ENCODE data around the gene NUDT3.
A peak's percentile ranks its signal among the peaks of the same experiment; 100 is the strongest.
"Not testable (repeated sequence)": the region's sequence is repeated elsewhere in the genome, so short reads cannot be mapped to it uniquely, and the experiment has no call there.

Gene NUDT3

DNA sequence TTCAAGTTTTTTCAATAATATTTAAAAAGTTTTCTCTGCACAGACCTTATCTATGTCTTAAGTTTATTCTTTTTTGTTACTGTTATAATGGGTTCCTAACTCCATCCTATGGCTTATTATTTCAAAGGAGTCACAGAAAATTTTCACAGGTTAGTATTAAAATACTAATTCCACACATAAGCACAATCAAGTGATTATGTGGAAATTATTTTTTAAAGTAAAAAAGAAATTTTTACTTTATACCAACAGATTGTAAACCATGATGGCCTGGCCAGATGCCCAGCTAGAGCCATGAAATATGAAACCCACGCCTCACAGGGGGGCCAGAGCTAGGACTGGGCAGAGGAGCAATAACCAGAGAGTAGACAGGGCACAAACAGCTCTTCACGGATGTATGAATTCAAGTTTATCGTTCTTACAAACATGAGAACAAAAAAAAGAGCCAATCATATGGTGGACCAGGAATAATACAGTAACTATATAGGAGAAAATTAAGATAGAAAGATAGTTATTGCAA is 34.0 kb downstream of the NUDT3 start:
- Histone ChIP-seq H4K20me1 (ENCODE audit: insufficient read depth) (peaks cover 15% of the 10 kb centered on the region), H3K4me1 (ENCODE audit: low read depth, poor library complexity, severe bottlenecking) (peaks cover 39% of the 10 kb centered on the region), H3K9ac (no peak overlapping the region), H3K4me2 (0 out of 2 replicates have a peak overlapping the region, but pooled peaks have one; percentile 21), H3K4me3 (IDR thresholded peaks at IDR 0.05; ENCODE audit: insufficient read depth, low read depth, low read length) (no peak overlapping the region), H3K27ac (no peak overlapping the region), H3K27me3 (ENCODE audit: insufficient read depth, low read depth) (no peaks in the 10 kb centered on the region), H3K36me3 (ENCODE audit: insufficient read depth) (no peaks in the 10 kb centered on the region), H3K79me2 (ENCODE audit: insufficient read depth, low read depth) (peaks cover 80% of the 10 kb centered on the region), H2AFZ (ENCODE audit: low read depth) (no peak overlapping the region)
- TF ChIP-seq, protein P1, sequence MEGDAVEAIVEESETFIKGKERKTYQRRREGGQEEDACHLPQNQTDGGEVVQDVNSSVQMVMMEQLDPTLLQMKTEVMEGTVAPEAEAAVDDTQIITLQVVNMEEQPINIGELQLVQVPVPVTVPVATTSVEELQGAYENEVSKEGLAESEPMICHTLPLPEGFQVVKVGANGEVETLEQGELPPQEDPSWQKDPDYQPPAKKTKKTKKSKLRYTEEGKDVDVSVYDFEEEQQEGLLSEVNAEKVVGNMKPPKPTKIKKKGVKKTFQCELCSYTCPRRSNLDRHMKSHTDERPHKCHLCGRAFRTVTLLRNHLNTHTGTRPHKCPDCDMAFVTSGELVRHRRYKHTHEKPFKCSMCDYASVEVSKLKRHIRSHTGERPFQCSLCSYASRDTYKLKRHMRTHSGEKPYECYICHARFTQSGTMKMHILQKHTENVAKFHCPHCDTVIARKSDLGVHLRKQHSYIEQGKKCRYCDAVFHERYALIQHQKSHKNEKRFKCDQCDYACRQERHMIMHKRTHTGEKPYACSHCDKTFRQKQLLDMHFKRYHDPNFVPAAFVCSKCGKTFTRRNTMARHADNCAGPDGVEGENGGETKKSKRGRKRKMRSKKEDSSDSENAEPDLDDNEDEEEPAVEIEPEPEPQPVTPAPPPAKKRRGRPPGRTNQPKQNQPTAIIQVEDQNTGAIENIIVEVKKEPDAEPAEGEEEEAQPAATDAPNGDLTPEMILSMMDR (conservative IDR thresholded peaks at IDR 0.05; ENCODE audit: low read depth, low read length), result no peak

DNA sequence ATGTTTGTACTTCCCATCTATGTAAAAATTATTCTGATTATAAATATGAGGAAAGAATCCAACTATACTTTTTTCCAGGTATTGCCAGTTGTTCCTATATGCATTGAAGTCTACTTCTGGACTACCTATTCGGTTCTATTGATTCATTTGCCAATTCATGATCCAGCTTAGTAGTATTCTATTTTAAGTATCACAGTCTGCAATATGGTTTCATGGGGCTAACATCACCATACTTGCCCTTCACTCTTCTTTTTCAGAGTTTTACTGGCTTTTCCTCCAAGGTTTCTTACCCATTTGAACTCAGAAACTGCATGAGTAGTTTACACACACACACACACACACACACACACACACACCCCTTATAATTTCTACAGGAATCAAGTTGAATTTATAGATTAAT is 34.5 kb downstream of the NUDT3 start:
- Histone ChIP-seq H4K20me1 (ENCODE audit: insufficient read depth) (peaks cover 10% of the 10 kb centered on the region), H3K79me2 (ENCODE audit: insufficient read depth, low read depth) (peaks cover 80% of the 10 kb centered on the region), H3K4me1 (ENCODE audit: low read depth, poor library complexity, severe bottlenecking) (peaks cover 39% of the 10 kb centered on the region), H3K27me3 (ENCODE audit: insufficient read depth, low read depth) (no peaks in the 10 kb centered on the region), H2AFZ (ENCODE audit: low read depth) (no peak overlapping the region), H3K9ac (no peak overlapping the region), H3K36me3 (ENCODE audit: insufficient read depth) (no peaks in the 10 kb centered on the region), H3K4me2 (no peak overlapping the region), H3K4me3 (IDR thresholded peaks at IDR 0.05; ENCODE audit: insufficient read depth, low read depth, low read length) (no peak overlapping the region), H3K27ac (no peak overlapping the region)
- TF ChIP-seq, protein P1 (conservative IDR thresholded peaks at IDR 0.05; ENCODE audit: low read depth, low read length), result no peak

DNA sequence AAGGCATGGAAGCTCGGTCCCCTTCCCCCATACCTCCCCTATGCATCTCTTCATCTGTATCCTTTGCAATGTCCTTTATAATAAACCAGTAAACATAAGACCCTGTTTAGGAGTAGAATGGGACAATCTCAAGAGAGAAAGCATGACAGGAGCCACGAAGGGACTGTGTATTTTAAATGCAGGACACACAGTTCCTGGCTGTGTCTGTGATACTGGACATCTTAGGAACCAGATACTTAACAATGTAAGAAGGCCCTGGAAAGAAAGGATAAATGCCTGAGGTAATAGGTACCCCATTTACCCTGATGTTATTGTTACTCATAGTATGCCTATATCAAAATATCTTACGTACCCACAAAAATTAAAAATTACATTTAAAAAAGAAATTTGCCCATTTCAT is 36.6 kb downstream of the NUDT3 start:
- peaks cover 72% of the 10 kb centered on the region for H3K79me2 ChIP-seq (ENCODE audit: insufficient read depth, low read depth)
- no peak overlapping the region for H3K4me3 ChIP-seq (IDR thresholded peaks at IDR 0.05; ENCODE audit: insufficient read depth, low read depth, low read length)
- peaks cover 56% of the 10 kb centered on the region for H3K4me1 ChIP-seq (ENCODE audit: low read depth, poor library complexity, severe bottlenecking)
- H3K27me3 ChIP-seq (ENCODE audit: insufficient read depth, low read depth), result no peaks in the 10 kb centered on the region
- no peak overlapping the region for H3K4me2 ChIP-seq
- TF ChIP-seq, protein P1 (conservative IDR thresholded peaks at IDR 0.05; ENCODE audit: low read depth, low read length), result no peak
- H3K9ac ChIP-seq, result no peak overlapping the region
- no peak overlapping the region for H2AFZ ChIP-seq (ENCODE audit: low read depth)
- H4K20me1 ChIP-seq (ENCODE audit: insufficient read depth), result no peaks in the 10 kb centered on the region; the same call in 1 of the 2 replicates
- no peaks in the 10 kb centered on the region for H3K36me3 ChIP-seq (ENCODE audit: insufficient read depth)
- no peak overlapping the region for H3K27ac ChIP-seq

DNA sequence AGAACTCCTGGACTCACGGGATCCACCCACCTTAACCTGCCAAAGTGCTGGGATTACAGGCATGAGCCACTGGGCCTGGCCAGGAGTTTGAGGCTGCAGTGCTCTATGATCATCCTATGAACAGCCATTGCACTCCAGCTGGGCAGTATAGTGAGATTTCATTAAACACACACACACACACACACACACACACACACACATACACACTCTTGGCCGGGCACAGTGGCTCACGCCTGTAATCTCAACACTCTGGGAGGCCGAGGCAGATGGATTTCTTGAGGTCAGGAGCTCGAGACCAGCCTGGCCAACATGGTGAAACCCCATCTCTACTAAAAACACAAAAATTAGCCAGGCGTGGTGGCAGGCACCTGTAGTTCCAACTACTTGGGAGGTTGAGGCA is 38.2 kb downstream of the NUDT3 start:
- not testable (repeated sequence) for H2AFZ ChIP-seq (ENCODE audit: low read depth); H3K4me2 ChIP-seq; H3K9ac ChIP-seq; H3K27ac ChIP-seq; H3K4me3 ChIP-seq (IDR thresholded peaks at IDR 0.05; ENCODE audit: insufficient read depth, low read depth, low read length); H3K27me3 ChIP-seq (ENCODE audit: insufficient read depth, low read depth); H4K20me1 ChIP-seq (ENCODE audit: insufficient read depth); H3K36me3 ChIP-seq (ENCODE audit: insufficient read depth)
- Histone ChIP-seq H3K79me2 (ENCODE audit: insufficient read depth, low read depth) (peaks cover 72% of the 10 kb centered on the region), H3K4me1 (ENCODE audit: low read depth, poor library complexity, severe bottlenecking) (peaks cover 53% of the 10 kb centered on the region)

DNA sequence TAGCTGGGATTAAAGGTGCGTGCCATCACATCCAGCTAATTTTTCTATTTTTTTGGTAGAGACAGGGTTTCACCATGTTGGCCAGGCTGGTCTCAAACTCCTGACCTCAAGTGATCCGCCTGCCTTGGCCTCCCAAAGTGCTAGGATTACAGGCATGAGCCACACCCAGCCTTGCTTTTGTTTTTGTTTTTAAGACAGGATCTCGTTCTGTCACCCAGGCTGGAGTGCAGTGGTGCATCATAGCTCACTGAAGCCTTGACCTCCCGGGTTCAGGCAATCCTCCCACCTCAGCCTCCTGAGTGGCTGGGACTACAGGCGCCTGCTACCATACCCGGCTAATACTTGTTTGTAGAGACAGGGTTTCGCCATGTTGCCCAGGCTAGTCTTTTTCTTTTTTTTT is 38.9 kb downstream of the NUDT3 start:
- Histone ChIP-seq H3K4me1 (ENCODE audit: low read depth, poor library complexity, severe bottlenecking) (peaks cover 46% of the 10 kb centered on the region), H3K79me2 (ENCODE audit: insufficient read depth, low read depth) (peaks cover 68% of the 10 kb centered on the region)
- not testable (repeated sequence) for H3K4me3 ChIP-seq (IDR thresholded peaks at IDR 0.05; ENCODE audit: insufficient read depth, low read depth, low read length); H3K4me2 ChIP-seq; H3K27me3 ChIP-seq (ENCODE audit: insufficient read depth, low read depth); H3K36me3 ChIP-seq (ENCODE audit: insufficient read depth); H4K20me1 ChIP-seq (ENCODE audit: insufficient read depth); H2AFZ ChIP-seq (ENCODE audit: low read depth); H3K9ac ChIP-seq; H3K27ac ChIP-seq
